Upper lobe of left lung (tissue), 4 donors: ENCODE measurements around the gene HOXB7.

Source experiments
- CTCF ChIP-seq, 6 experiments: fragments of 450-650 bp in 4 of 6; fragments of 200-600 bp in 2 of 6; sonication (generic) in 2 of 6; IDR thresholded peaks; one replicate each; pipeline ENCODE4 v1.5.1; 2016 to 2019; ENCODE audit warnings: antibody characterized with exemption in 6 of 6
- EP300 ChIP-seq, 4 donors: sonication (generic); formaldehyde crosslinking; IDR thresholded peaks; one replicate each; pipeline ENCODE4 v1.5.1; 2017; ENCODE audit warnings: antibody characterized with exemption in 4 of 4, control low read depth in 2 of 4
- POLR2A ChIP-seq, 4 donors: fragments of 450-650 bp; IDR thresholded peaks; one replicate each; pipeline ENCODE4 v1.5.1; 2016 to 2017; ENCODE audit warnings: antibody characterized with exemption in 4 of 4, mild to moderate bottlenecking in 2 of 4

DNA sequence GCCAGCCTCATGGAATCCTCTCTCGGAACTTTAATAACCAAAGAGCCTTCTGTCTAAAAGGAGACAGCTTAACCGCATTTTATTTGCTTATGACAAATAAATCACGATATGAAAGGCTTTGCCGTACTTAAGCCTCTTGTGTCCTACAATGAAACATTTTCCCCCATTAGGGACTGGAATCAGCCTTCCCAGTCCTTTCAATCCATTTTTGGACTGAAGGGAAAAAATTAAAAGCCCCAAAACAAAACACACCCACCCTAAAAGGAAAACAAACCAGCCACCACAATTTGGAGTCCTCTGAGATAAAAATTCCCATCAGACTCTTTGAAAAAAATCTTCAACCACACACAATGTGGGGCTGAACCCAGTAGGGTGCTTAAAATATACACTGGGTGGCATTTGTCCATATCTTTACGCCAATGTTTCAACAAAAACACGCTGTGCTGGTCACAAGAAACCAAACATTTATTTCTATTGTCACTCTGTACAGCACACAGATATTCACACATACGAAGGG lies 35.7 kb downstream of the HOXB7 start:
- TF ChIP-seq EP300 (IDR thresholded peaks at IDR 0.05) = no peak
- TF ChIP-seq POLR2A (IDR thresholded peaks at IDR 0.05) = no peak
- TF ChIP-seq CTCF (IDR thresholded peaks at IDR 0.05) = no peak
